ENCODE data around the gene KRTAP10-2.

The KRTAP10-2 gene

DNA sequence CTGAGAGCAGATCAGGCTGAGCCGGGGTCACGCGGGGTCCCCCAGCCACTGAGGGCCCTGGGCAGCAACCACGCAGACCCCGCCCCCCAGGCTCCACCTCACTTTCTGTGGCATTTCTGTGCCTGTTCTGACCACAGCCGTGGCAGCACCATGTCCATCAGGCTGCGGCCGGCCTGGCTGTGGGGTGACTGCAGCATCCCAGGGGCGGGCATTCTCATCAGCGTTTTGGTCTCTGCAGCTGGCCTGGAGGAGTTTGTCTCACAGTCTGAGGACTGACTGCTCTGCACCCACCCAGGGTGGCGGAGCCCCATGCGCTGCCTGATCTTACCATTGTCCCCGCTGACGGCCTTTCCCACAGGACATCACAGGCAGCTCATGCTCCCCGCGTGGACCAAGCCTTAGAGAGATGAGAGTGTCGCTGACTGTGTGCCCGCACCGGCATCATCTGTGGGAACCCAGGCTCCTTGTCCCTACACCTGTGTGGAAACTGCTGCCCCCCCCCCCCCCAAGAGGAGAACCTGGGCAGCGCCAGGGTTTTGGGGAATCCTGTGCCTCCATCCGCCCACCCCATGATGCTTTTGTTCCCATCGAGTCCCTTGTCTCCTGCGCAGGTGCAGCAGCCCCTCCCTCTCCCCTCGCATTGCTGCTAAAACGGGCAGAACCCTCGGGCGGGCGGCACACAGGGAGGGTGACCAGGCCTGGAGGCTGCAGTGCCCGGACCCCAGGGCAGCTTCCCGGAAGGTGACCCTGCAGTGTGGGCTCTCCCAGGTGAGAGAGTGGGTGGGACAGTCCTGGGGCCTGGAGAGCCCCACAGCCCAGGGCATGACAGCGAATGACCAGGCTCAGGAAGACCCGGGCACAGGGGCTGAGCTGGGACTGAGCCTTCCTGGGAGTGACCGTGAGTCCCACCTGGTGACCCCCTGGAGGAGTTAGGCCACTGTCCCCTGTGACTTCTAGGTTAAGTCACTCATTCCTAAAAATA, 13.1 kb downstream of the KRTAP10-2 start:
- TF ChIP-seq, protein P1, sequence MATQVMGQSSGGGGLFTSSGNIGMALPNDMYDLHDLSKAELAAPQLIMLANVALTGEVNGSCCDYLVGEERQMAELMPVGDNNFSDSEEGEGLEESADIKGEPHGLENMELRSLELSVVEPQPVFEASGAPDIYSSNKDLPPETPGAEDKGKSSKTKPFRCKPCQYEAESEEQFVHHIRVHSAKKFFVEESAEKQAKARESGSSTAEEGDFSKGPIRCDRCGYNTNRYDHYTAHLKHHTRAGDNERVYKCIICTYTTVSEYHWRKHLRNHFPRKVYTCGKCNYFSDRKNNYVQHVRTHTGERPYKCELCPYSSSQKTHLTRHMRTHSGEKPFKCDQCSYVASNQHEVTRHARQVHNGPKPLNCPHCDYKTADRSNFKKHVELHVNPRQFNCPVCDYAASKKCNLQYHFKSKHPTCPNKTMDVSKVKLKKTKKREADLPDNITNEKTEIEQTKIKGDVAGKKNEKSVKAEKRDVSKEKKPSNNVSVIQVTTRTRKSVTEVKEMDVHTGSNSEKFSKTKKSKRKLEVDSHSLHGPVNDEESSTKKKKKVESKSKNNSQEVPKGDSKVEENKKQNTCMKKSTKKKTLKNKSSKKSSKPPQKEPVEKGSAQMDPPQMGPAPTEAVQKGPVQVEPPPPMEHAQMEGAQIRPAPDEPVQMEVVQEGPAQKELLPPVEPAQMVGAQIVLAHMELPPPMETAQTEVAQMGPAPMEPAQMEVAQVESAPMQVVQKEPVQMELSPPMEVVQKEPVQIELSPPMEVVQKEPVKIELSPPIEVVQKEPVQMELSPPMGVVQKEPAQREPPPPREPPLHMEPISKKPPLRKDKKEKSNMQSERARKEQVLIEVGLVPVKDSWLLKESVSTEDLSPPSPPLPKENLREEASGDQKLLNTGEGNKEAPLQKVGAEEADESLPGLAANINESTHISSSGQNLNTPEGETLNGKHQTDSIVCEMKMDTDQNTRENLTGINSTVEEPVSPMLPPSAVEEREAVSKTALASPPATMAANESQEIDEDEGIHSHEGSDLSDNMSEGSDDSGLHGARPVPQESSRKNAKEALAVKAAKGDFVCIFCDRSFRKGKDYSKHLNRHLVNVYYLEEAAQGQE (IDR thresholded peaks at IDR 0.05; ENCODE audit: insufficient read depth in 1 of 2, low read depth in 2 of 2, low read length in 2 of 2) = no peak
- TF ChIP-seq FOXP2 (optimal IDR thresholded peaks at IDR 0.05; ENCODE audit: borderline replicate concordance, extremely low read depth, extremely low read length, insufficient read depth) (no peak), POLR2AphosphoS5 (IDR thresholded peaks at IDR 0.05; ENCODE audit: low read depth, low read length) (no peak), TAF1 (IDR thresholded peaks at IDR 0.05; ENCODE audit: borderline replicate concordance, insufficient read depth, low read length) (no peak), SIN3A (IDR thresholded peaks at IDR 0.05; ENCODE audit: borderline replicate concordance, insufficient read depth, low read length) (no peak)

DNA sequence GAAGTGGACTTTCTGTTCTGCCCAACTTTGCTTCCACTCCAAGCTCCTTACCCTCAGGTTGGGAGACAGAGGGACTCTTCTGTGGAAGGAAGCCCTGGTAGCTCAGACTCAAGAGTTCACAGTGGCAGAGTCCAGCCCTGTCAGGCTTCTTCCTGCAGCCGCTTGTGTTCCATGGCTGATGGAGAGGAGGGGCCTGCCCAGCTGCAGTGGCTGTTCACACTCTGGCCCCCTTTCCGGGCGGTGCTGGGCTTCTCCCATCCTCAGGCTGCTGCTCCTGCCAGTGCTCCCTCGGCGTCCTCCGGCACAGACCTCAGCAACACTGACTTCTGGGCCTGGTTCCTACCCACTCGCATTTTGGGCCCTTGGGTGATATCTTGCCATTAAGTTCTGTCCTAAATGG, 15.3 kb downstream of the KRTAP10-2 start:
- TF ChIP-seq TAF1 (IDR thresholded peaks at IDR 0.05; ENCODE audit: borderline replicate concordance, insufficient read depth, low read length) = no peak
- TF ChIP-seq, protein P1 (IDR thresholded peaks at IDR 0.05; ENCODE audit: insufficient read depth in 1 of 2, low read depth in 2 of 2, low read length in 2 of 2) = no peak
- TF ChIP-seq SIN3A (IDR thresholded peaks at IDR 0.05; ENCODE audit: borderline replicate concordance, insufficient read depth, low read length) = no peak
- no peak for TF ChIP-seq POLR2AphosphoS5 (IDR thresholded peaks at IDR 0.05; ENCODE audit: low read depth, low read length)
- TF ChIP-seq FOXP2 (optimal IDR thresholded peaks at IDR 0.05; ENCODE audit: borderline replicate concordance, extremely low read depth, extremely low read length, insufficient read depth) = no peak

DNA sequence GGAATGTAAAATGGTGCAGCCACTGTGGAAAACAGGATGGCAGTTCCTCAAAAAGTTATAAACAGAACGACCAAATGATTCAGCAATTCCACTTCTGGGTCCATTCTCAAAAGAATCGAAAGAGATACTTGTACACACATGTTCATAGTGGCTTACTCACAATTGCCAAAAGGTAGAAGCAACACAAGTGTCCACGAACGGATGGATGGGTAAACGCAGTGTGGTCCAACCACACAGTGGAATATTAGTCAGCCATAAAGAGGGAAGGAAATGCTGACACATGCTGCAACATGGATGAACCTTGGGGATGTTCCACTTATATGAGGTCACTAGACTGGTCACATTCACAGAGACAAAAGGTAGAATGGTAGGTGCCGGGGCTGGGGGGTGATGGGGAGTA, 16.6 kb downstream of the KRTAP10-2 start:
- TF ChIP-seq FOXP2 (optimal IDR thresholded peaks at IDR 0.05; ENCODE audit: borderline replicate concordance, extremely low read depth, extremely low read length, insufficient read depth) = no peak
- no peak for TF ChIP-seq POLR2AphosphoS5 (IDR thresholded peaks at IDR 0.05; ENCODE audit: low read depth, low read length)
- TF ChIP-seq, protein P1 (IDR thresholded peaks at IDR 0.05; ENCODE audit: insufficient read depth in 1 of 2, low read depth in 2 of 2, low read length in 2 of 2) = no peak
- no peak for TF ChIP-seq TAF1 (IDR thresholded peaks at IDR 0.05; ENCODE audit: borderline replicate concordance, insufficient read depth, low read length)
- no peak for TF ChIP-seq SIN3A (IDR thresholded peaks at IDR 0.05; ENCODE audit: borderline replicate concordance, insufficient read depth, low read length)

DNA sequence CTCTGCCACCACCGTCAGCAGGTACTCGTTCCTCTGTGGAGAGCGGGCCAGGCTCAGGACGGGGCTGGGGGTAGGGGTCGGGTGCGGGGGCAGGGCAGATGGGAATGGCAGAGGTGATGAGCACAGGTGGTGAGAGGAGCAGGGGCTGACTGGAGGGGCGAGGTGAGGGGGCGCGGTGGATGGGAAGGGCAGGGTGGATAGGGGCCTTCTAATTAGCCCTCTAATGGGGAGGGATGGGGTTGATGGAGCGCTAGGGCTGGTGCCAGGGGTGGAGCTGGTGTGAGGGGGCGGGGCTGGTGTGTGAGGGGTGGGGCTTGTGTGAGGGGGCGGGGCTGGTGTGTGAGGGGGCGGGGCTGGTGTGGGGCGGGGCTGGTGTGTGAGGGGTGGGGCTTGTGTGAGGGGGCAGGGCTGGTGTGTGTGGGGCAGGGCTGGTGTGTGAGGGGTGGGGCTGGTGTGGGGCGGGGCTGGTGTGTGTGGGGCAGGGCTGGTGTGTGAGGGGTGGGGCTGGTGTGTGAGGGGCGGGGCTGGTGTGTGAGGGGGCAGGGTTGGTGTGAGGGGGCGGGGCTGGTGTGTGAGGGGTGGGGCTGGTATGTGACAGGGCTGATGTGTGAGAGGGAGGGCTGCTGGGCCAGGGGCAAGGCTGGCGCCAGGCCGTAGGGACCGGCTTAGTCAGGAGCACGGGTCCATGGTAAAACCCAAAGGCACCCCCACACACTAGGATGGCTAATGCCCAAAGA, 17.2 kb downstream of the KRTAP10-2 start:
- no peak for TF ChIP-seq FOXP2 (optimal IDR thresholded peaks at IDR 0.05; ENCODE audit: borderline replicate concordance, extremely low read depth, extremely low read length, insufficient read depth)
- no peak for TF ChIP-seq TAF1 (IDR thresholded peaks at IDR 0.05; ENCODE audit: borderline replicate concordance, insufficient read depth, low read length)
- TF ChIP-seq, protein P1 (IDR thresholded peaks at IDR 0.05; ENCODE audit: insufficient read depth in 1 of 2, low read depth in 2 of 2, low read length in 2 of 2) = no peak
- TF ChIP-seq POLR2AphosphoS5 (IDR thresholded peaks at IDR 0.05; ENCODE audit: low read depth, low read length) = no peak
- TF ChIP-seq SIN3A (IDR thresholded peaks at IDR 0.05; ENCODE audit: borderline replicate concordance, insufficient read depth, low read length) = no peak

Data from PFSK-1 (cell line).